Measurements from ENCODE around the gene LCOR. TPM values are rescaled to one million over a fixed set of nuclear protein-coding genes. Genes with fewer than 3 reads are reported as not detected.

Gene LCOR
- total RNA-seq, 4 donors from 2014 or later: 22.3 to 220 (median 38.5) TPM

- Histone ChIP-seq H3K27ac (no peak overlapping the region), H3K27me3 (no peaks in the 10 kb centered on the region), H3K36me3 (no peaks in the 10 kb centered on the region), H3K9me3 (no peaks in the 10 kb centered on the region), H3K4me3 (no peak overlapping the region), H3K4me1 (no peaks in the 10 kb centered on the region)
- TF ChIP-seq POLR2AphosphoS5 (IDR thresholded peaks at IDR 0.05) (no peak), POLR2A (IDR thresholded peaks at IDR 0.05) (no peak), EP300 (IDR thresholded peaks at IDR 0.05) (no peak), CTCF (IDR thresholded peaks at IDR 0.05) (no peak)
- ATAC-seq: no peak
- WGBS, 2 donors (ENCODE audit: low coverage in 1 of 2): 100% methylated on average over 2 of the region's 25 CpGs; no CpG with 5 or more reads in 1 of the 2 donors
Observed at GRCh38 chr10:97000487-97001182, 168.5 kb downstream of the LCOR start.

DNA sequence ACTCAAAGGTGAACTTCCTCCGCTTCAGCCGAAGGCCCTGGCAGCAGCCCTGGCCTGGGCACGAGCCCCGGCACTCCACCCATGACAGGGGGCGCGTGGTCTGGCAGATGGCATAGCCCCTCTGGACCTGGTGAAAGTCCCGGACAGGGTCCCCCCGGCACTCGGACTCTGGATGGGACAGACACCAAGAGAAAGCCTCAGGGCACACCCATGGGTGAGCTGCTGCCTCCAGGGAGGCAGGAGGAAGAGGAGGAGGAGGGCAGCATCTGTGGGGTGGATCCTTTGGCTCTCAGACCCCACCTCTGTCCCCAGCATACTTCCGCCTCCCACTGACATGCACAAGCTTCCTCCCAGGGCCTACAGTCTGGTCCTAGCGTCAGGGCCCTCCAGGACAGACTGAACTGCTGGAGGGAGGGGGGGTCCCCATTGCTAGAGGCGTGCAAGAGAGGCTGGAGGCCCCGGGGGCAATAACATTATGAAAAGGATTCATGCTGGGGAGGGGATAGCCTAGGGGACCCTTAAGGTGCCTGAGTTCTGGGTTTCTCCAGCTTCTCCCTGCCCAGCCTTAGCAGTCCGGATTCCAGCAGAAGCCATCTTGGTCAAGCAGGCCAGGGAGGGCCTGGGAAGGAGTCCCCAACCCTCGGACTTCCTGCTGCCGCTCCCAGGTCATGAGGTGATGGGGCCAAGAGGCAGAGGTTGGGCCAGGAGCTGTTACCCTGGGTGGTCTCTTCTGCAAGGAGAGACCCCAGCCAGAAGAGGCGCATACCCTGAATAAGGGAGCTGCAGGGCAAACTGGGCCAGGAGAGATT, 169.3 kb downstream of the LCOR start:
- no peaks in the 10 kb centered on the region for H3K27me3 ChIP-seq
- WGBS, 2 donors (ENCODE audit: low coverage in 1 of 2): 97% methylated on average over 5 of the region's 17 CpGs; no CpG with 5 or more reads in 1 of the 2 donors
- no peaks in the 10 kb centered on the region for H3K36me3 ChIP-seq
- H3K4me1 ChIP-seq: no peaks in the 10 kb centered on the region
- no peak for TF ChIP-seq EP300 (IDR thresholded peaks at IDR 0.05)
- TF ChIP-seq POLR2A (IDR thresholded peaks at IDR 0.05): no peak
- no peak for TF ChIP-seq CTCF (IDR thresholded peaks at IDR 0.05)
- TF ChIP-seq POLR2AphosphoS5 (IDR thresholded peaks at IDR 0.05): no peak
- no peak for ATAC-seq
- no peak overlapping the region for H3K4me3 ChIP-seq
- H3K9me3 ChIP-seq: no peaks in the 10 kb centered on the region
- H3K27ac ChIP-seq: no peak overlapping the region

GRCh38 chr10:97002670-97003069, 170.6 kb downstream of the LCOR start:
- Histone ChIP-seq H3K27me3 (no peaks in the 10 kb centered on the region), H3K4me1 (no peaks in the 10 kb centered on the region), H3K36me3 (no peaks in the 10 kb centered on the region), H3K27ac (no peak overlapping the region), H3K4me3 (no peak overlapping the region), H3K9me3 (peaks cover 0 to 4% (median 0%) of the 10 kb centered on the region in 3 donors)
- WGBS, 2 donors (ENCODE audit: low coverage in 1 of 2): 80 to 100% methylated on average over 1 to 2 of the region's 16 CpGs
- no peak for ATAC-seq
- TF ChIP-seq POLR2AphosphoS5 (IDR thresholded peaks at IDR 0.05): no peak

GRCh38 chr10:97003151-97003803, 171.2 kb downstream of the LCOR start:
- 94% methylated on average over 6 of the region's 13 CpGs; no CpG with 5 or more reads in 1 of the 2 donors for whole genome bisulfite sequencing, 2 donors (ENCODE audit: low coverage in 1 of 2)
- TF ChIP-seq POLR2A (IDR thresholded peaks at IDR 0.05) (no peak), CTCF (IDR thresholded peaks at IDR 0.05) (no peak), EP300 (IDR thresholded peaks at IDR 0.05) (no peak), POLR2AphosphoS5 (IDR thresholded peaks at IDR 0.05) (no peak)
- Histone ChIP-seq H3K27me3 (no peaks in the 10 kb centered on the region), H3K9me3 (peaks cover 0 to 10% (median 0%) of the 10 kb centered on the region in 3 donors), H3K4me3 (no peak overlapping the region), H3K4me1 (no peaks in the 10 kb centered on the region), H3K27ac (no peak overlapping the region), H3K36me3 (no peaks in the 10 kb centered on the region)
- ATAC-seq: no peak

DNA sequence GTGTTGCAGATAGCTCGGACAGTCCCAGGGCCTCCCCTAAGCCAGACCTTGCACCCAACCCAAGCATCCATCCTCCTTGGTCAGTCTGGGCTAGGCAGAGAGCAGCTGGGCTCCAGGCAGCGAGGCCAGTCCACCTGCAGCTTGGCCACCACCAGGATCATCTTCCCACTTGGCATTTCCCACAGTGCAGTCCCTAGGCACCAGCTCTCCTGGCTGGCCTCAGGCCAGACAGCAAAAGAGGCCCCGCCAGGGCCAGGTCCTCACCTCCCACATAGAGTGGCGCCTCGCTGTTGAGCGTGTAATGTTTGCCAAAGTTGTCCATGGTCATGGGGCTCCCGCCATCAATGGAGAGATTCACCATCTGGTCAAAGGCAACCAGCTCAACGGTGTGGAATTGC, 171.7 kb downstream of the LCOR start:
- no peak for ATAC-seq
- WGBS, 2 donors (ENCODE audit: low coverage in 1 of 2): 40% methylated on average over 1 of the region's 8 CpGs; no CpG with 5 or more reads in 1 of the 2 donors
- TF ChIP-seq POLR2AphosphoS5 (IDR thresholded peaks at IDR 0.05): no peak
- no peak for TF ChIP-seq POLR2A (IDR thresholded peaks at IDR 0.05)
- no peak for TF ChIP-seq CTCF (IDR thresholded peaks at IDR 0.05)
- TF ChIP-seq EP300 (IDR thresholded peaks at IDR 0.05): no peak
- H3K27ac ChIP-seq: no peak overlapping the region
- H3K4me3 ChIP-seq: no peak overlapping the region
- no peaks in the 10 kb centered on the region for H3K4me1 ChIP-seq
- H3K9me3 ChIP-seq: peaks cover 0 to 11% (median 0%) of the 10 kb centered on the region in 3 donors
- H3K27me3 ChIP-seq: no peaks in the 10 kb centered on the region
- H3K36me3 ChIP-seq: no peaks in the 10 kb centered on the region
